IPS-15b (cell line): Measurements from ENCODE around the gene DNAJB6.

Source experiments
- H3K27me3 ChIP-seq: one replicate; pipeline ENCODE4 v1.6.1; 2013; ENCODE audit warnings: low read length; ENCODE audit not compliant: control insufficient read depth, insufficient read depth
- H3K36me3 ChIP-seq: one replicate; pipeline ENCODE4 v1.6.1; 2013; ENCODE audit warnings: low read length; ENCODE audit not compliant: control insufficient read depth, insufficient read depth
- H3K4me1 ChIP-seq: one replicate; pipeline ENCODE4 v1.6.1; 2013; ENCODE audit warnings: mild to moderate bottlenecking, low read length; ENCODE audit not compliant: control insufficient read depth, insufficient read depth
- H3K4me3 ChIP-seq: one replicate; pipeline ENCODE4 v1.5.1; 2013; ENCODE audit warnings: low read depth, low read length
- H3K9ac ChIP-seq: one replicate; pipeline ENCODE4 v1.6.1; 2013; ENCODE audit warnings: low read depth, mild to moderate bottlenecking, low read length
- H3K9me3 ChIP-seq: one replicate; pipeline ENCODE4 v1.6.1; 2013; ENCODE audit warnings: mild to moderate bottlenecking, low read length; ENCODE audit not compliant: control insufficient read depth, insufficient read depth

The DNAJB6 gene

GRCh38 chr7:157464971-157465886 lies 128.4 kb downstream of the DNAJB6 start:
- no peaks in the 10 kb centered on the region for H3K4me1 ChIP-seq
- no peak overlapping the region for H3K4me3 ChIP-seq
- no peak overlapping the region for H3K9ac ChIP-seq
- H3K27me3 ChIP-seq = no peaks in the 10 kb centered on the region
- H3K9me3 ChIP-seq = no peaks in the 10 kb centered on the region
- no peaks in the 10 kb centered on the region for H3K36me3 ChIP-seq

GRCh38 chr7:157465891-157466866 lies 129.4 kb downstream of the DNAJB6 start:
- H3K9ac ChIP-seq = no peak overlapping the region
- no peak overlapping the region for H3K4me3 ChIP-seq
- H3K9me3 ChIP-seq = no peaks in the 10 kb centered on the region
- no peaks in the 10 kb centered on the region for H3K36me3 ChIP-seq
- H3K4me1 ChIP-seq = no peaks in the 10 kb centered on the region
- no peaks in the 10 kb centered on the region for H3K27me3 ChIP-seq

- Histone ChIP-seq H3K9me3 (no peaks in the 10 kb centered on the region), H3K36me3 (no peaks in the 10 kb centered on the region), H3K4me3 (no peak overlapping the region), H3K27me3 (no peaks in the 10 kb centered on the region), H3K9ac (no peak overlapping the region), H3K4me1 (no peaks in the 10 kb centered on the region)
These were observed 130.1 kb downstream of the DNAJB6 start for GRCh38 chr7:157466867-157467261.
